Neural cell (in vitro differentiated cells): ENCODE measurements around the gene MRC2. TPM values are rescaled to one million over a fixed set of nuclear protein-coding genes. Genes with fewer than 3 reads are reported as not detected.

ENCODE experiments used
- H2AFZ ChIP-seq: fragments of 200-600, 300-800 bp; sonication (generic), shearing (Covaris generic); 2 replicates; pipeline ENCODE4 v1.6.0; 2014; ENCODE audit warnings: low read depth, mild to moderate bottlenecking, antibody characterized with exemption, low read length, moderate library complexity
- H3F3A ChIP-seq: fragments of 200-600 bp; shearing (Covaris generic); 2 replicates; pipeline ENCODE4 v1.6.1; 2016; ENCODE audit warnings: mild to moderate bottlenecking, moderate library complexity, mixed read lengths, antibody characterized with exemption, low read length; ENCODE audit not compliant: insufficient read depth, poor library complexity, severe bottlenecking
- H3K27ac ChIP-seq: fragments of 200-600, 300-800 bp; sonication (generic), shearing (Covaris generic); 2 replicates; pipeline ENCODE4 v1.5.1; 2014; ENCODE audit warnings: mild to moderate bottlenecking, low read length, moderate library complexity
- H3K27me3 ChIP-seq: fragments of 300-800, 200-600 bp; sonication (generic), shearing (Covaris generic); 2 replicates; pipeline ENCODE4 v1.6.0; 2014; ENCODE audit warnings: mild to moderate bottlenecking, low read depth, low read length, moderate library complexity; ENCODE audit not compliant: insufficient read depth
- H3K36me3 ChIP-seq: fragments of 300-800, 200-600 bp; sonication (generic), shearing (Covaris generic); 2 replicates; pipeline ENCODE4 v1.5.1; 2014; ENCODE audit warnings: mild to moderate bottlenecking, antibody characterized with exemption, low read length, moderate library complexity; ENCODE audit not compliant: insufficient read depth
- H3K4me2 ChIP-seq: fragments of 300-800, 200-600 bp; sonication (generic), shearing (Covaris generic); 2 replicates; pipeline ENCODE4 v1.6.0; 2014; ENCODE audit warnings: mild to moderate bottlenecking, low read length
- H3K4me3 ChIP-seq: fragments of 300-800, 200-600 bp; sonication (generic), shearing (Covaris generic); 2 replicates; pipeline ENCODE4 v1.5.1; 2014; ENCODE audit warnings: mild to moderate bottlenecking, low read length, moderate library complexity
- H3K79me2 ChIP-seq: fragments of 200-600 bp; shearing (Covaris generic); replicated peaks from 2 replicates; pipeline ENCODE4 v1.6.0; 2014; ENCODE audit warnings: mild to moderate bottlenecking, low read length, moderate library complexity; ENCODE audit not compliant: insufficient read depth
- H3K9ac ChIP-seq: fragments of 300-800, 200-600 bp; sonication (generic), shearing (Covaris generic); 2 replicates; pipeline ENCODE4 v1.6.1; 2016; ENCODE audit warnings: mild to moderate bottlenecking, low read length, mixed read lengths
- H3K9me2 ChIP-seq: fragments of 200-600 bp; shearing (Covaris generic); 2 replicates; pipeline ENCODE4 v1.6.1; 2016; ENCODE audit warnings: mild to moderate bottlenecking, low read length, mixed read lengths; ENCODE audit not compliant: insufficient read depth
- H3K9me3 ChIP-seq: fragments of 200-600, 300-800 bp; sonication (generic), shearing (Covaris generic); 2 replicates; pipeline ENCODE4 v1.6.1; 2016; ENCODE audit warnings: mild to moderate bottlenecking, mixed run types, low read length, moderate library complexity, mixed read lengths
- H4K20me1 ChIP-seq: fragments of 200-600 bp; shearing (Covaris generic); 2 replicates; pipeline ENCODE4 v1.6.1; 2016; ENCODE audit warnings: mild to moderate bottlenecking, mixed run types; ENCODE audit not compliant: insufficient read depth
- EP300 ChIP-seq: fragments of 450-650 bp; conservative IDR thresholded peaks from 2 replicates; pipeline ENCODE4 v1.6.1; 2014; ENCODE audit warnings: antibody characterized with exemption, mild to moderate bottlenecking, moderate library complexity; ENCODE audit not compliant: poor library complexity, severe bottlenecking
- EZH2 ChIP-seq: fragments of 200-600, 300-800 bp; shearing (Covaris generic), sonication (generic); IDR thresholded peaks from 2 replicates; pipeline ENCODE4 v1.6.1; 2014; ENCODE audit warnings: antibody characterized with exemption, low read length, borderline replicate concordance, mild to moderate bottlenecking; ENCODE audit not compliant: insufficient read depth, poor library complexity, severe bottlenecking
- MXI1 ChIP-seq: fragments of 450-650 bp; conservative IDR thresholded peaks from 2 replicates; pipeline ENCODE4 v1.6.1; 2014; ENCODE audit warnings: antibody characterized with exemption, mild to moderate bottlenecking; ENCODE audit not compliant: poor library complexity, severe bottlenecking
- POLR2AphosphoS5 ChIP-seq: IDR thresholded peaks from 2 replicates; pipeline ENCODE4 v1.6.1; 2012
- RAD21 ChIP-seq: fragments of 450-650 bp; conservative IDR thresholded peaks from 2 replicates; pipeline ENCODE4 v1.6.1; 2014; ENCODE audit warnings: antibody characterized with exemption, mild to moderate bottlenecking, moderate library complexity
- REST ChIP-seq: IDR thresholded peaks from 2 replicates; pipeline ENCODE4 v1.6.1; 2012; ENCODE audit warnings: borderline replicate concordance
- SMC3 ChIP-seq: fragments of 450-650 bp; conservative IDR thresholded peaks from 2 replicates; pipeline ENCODE4 v1.6.1; 2014; ENCODE audit warnings: antibody characterized with exemption, mild to moderate bottlenecking, moderate library complexity; ENCODE audit not compliant: poor library complexity
- TAF1 ChIP-seq: IDR thresholded peaks from 2 replicates; pipeline ENCODE4 v1.6.1; 2012; ENCODE audit warnings: low read depth
- polyA plus RNA-seq: library from polyadenylated mRNA; depleted of rRNA; stranded (reverse); fragments of >200 nt; gene quantifications from 2 replicates; pipeline ENCODE4 v1.2.3, GENCODE V29; 2014
- TF ChIP-seq, protein P1 (sequence below): fragments of 450-650 bp; IDR thresholded peaks from 2 replicates; pipeline ENCODE4 v1.5.1; 2014; ENCODE audit warnings: antibody characterized with exemption, mild to moderate bottlenecking, moderate library complexity; ENCODE audit not compliant: poor library complexity, severe bottlenecking

The MRC2 gene
- polyA plus RNA-seq, 1 donor from 2014 or later: 0.36 TPM

DNA sequence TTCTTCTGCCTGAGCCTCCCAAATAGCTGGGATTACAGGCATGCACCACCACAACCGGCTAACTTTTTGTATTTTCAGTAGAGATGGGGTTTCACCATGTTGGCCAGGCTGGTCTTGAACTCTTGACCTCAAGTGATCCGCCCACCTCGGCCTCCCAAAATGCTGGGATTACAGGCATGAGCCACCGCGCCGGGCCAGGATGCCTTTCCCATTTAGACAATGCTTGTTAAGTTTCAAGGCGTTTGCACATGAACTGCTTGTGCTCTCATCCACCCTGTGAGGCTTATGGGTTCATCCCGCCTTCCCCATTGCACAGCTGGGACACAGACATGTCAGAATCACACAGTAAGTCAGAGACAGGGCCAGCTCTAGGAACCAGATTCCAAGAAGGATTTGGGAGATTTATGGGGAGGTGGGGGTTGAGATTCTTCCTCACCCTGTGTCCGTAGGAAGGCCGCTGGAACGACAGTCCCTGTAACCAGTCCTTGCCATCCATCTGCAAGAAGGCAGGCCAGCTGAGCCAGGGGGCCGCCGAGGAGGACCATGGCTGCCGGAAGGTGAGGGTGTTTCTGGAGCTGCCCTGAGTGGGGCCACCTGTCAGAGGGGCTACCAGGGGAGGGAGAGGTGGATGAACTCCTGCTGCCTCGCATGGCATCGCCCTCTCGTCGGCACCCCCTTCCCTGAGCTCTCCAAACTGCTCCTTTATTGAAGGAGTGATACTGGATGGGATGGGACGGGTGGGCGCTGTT, 46.3 kb downstream of the MRC2 start:
- H3K9ac ChIP-seq: no peak overlapping the region
- H4K20me1 ChIP-seq: no peaks in the 10 kb centered on the region

DNA sequence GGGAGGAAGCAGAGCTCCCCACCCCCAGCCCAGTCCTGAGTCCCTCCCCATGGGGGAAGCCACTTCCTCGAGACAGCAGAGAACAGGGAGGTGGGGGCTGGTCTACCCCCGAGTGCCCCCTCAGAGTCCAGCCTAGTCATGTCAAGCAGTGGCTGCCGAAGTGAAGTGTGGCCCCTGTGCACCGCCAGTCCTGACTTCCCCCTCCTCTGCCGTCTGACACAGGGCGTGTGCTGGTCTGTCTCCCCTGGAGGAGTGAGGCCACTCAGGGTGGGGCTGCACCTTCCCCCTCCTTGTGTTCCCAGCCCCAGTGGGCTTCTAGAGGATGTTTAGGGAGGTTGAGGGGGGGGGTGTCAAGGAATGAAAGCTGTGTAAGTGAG, 46.9 kb downstream of the MRC2 start:
- H3K27ac ChIP-seq: no peak overlapping the region
- H3K36me3 ChIP-seq: no peaks in the 10 kb centered on the region
- H3K9ac ChIP-seq: no peak overlapping the region
- no peaks in the 10 kb centered on the region for H3K27me3 ChIP-seq
- no peak overlapping the region for H3K4me2 ChIP-seq
- H3K79me2 ChIP-seq: no peaks in the 10 kb centered on the region
- no peaks in the 10 kb centered on the region for H3F3A ChIP-seq
- no peaks in the 10 kb centered on the region for H3K9me2 ChIP-seq
- H4K20me1 ChIP-seq: no peaks in the 10 kb centered on the region
- H2AFZ ChIP-seq: no peak overlapping the region
- H3K9me3 ChIP-seq: no peaks in the 10 kb centered on the region
- no peak overlapping the region for H3K4me3 ChIP-seq
- TF ChIP-seq REST (no peak), SMC3 (no peak), MXI1 (no peak), TAF1 (no peak), RAD21 (no peak), EZH2 (no peak)
- TF ChIP-seq, protein P1, sequence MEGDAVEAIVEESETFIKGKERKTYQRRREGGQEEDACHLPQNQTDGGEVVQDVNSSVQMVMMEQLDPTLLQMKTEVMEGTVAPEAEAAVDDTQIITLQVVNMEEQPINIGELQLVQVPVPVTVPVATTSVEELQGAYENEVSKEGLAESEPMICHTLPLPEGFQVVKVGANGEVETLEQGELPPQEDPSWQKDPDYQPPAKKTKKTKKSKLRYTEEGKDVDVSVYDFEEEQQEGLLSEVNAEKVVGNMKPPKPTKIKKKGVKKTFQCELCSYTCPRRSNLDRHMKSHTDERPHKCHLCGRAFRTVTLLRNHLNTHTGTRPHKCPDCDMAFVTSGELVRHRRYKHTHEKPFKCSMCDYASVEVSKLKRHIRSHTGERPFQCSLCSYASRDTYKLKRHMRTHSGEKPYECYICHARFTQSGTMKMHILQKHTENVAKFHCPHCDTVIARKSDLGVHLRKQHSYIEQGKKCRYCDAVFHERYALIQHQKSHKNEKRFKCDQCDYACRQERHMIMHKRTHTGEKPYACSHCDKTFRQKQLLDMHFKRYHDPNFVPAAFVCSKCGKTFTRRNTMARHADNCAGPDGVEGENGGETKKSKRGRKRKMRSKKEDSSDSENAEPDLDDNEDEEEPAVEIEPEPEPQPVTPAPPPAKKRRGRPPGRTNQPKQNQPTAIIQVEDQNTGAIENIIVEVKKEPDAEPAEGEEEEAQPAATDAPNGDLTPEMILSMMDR: no peak

More for the DNA sequence above, 46.3 kb downstream of the MRC2 start:
- no peaks in the 10 kb centered on the region for H3K27me3 ChIP-seq
- TF ChIP-seq TAF1 (no peak), EZH2 (no peak), RAD21 (no peak), SMC3 (no peak), EP300 (no peak), POLR2AphosphoS5 (no peak), MXI1 (no peak), REST (no peak)
- TF ChIP-seq, protein P1: no peak
- no peaks in the 10 kb centered on the region for H3K9me2 ChIP-seq
- H3K4me2 ChIP-seq: no peak overlapping the region
- H3K79me2 ChIP-seq: no peaks in the 10 kb centered on the region
- no peak overlapping the region for H3K4me3 ChIP-seq
- no peaks in the 10 kb centered on the region for H3F3A ChIP-seq
- H3K9me3 ChIP-seq: no peaks in the 10 kb centered on the region
- H3K36me3 ChIP-seq: no peaks in the 10 kb centered on the region
- H2AFZ ChIP-seq: no peak overlapping the region
- H3K27ac ChIP-seq: no peak overlapping the region
